Transverse colon (tissue), 4 donors: ENCODE measurements around the gene NFYA. TPM values are rescaled to one million over a fixed set of nuclear protein-coding genes. Genes with fewer than 3 reads are reported as not detected.

Source experiments
- DNase-seq: peaks from one replicate; pipeline ENCODE4 v3.0.0-alpha.2; 2019
- H3K27ac ChIP-seq, 4 donors: fragments of 200-600 bp; sonication (generic); 2 replicates each; pipeline ENCODE4 v1.5.1; 2016 to 2018; ENCODE audit warnings: inconsistent platforms in 4 of 4
- H3K27me3 ChIP-seq: fragments of 200-600 bp; sonication (generic); 2 replicates; pipeline ENCODE4 v1.5.1; 2017; ENCODE audit warnings: inconsistent platforms
- H3K36me3 ChIP-seq, 4 donors: fragments of 200-600 bp; sonication (generic); 2 replicates each; pipeline ENCODE4 v1.5.1; 2017 to 2019; ENCODE audit warnings: inconsistent platforms in 4 of 4
- H3K4me1 ChIP-seq, 4 donors: fragments of 200-600 bp; sonication (generic); 2 replicates each; pipeline ENCODE4 v1.5.1; 2017 to 2020; ENCODE audit warnings: inconsistent platforms in 4 of 4
- H3K4me3 ChIP-seq, 4 donors: fragments of 200-600 bp; sonication (generic); 1 replicate in 1 of 4; 2 replicates in 3 of 4; pipeline versions ENCODE4 v1.5.1 to v1.6.1; 2017 to 2019; ENCODE audit warnings: inconsistent platforms in 4 of 4
- H3K9me3 ChIP-seq, 2 donors: fragments of 200-600 bp; sonication (generic); 2 replicates each; pipeline ENCODE4 v1.5.1; 2017 to 2019; ENCODE audit warnings: inconsistent platforms in 2 of 2
- CTCF ChIP-seq, 5 experiments: fragments of 200-600 bp in 3 of 5; fragments of 450-650 bp in 2 of 5; sonication (generic) in 3 of 5; IDR thresholded peaks; 1 replicate in 2 of 5; 2 replicates in 3 of 5; pipeline ENCODE4 v1.5.1; 2016 to 2017; ENCODE audit warnings: antibody characterized with exemption in 5 of 5, inconsistent platforms in 3 of 5, mild to moderate bottlenecking in 2 of 5, moderate library complexity in 1 of 5
- EP300 ChIP-seq: sonication (generic); formaldehyde crosslinking; IDR thresholded peaks from one replicate; pipeline ENCODE4 v1.6.1; 2017; ENCODE audit warnings: antibody characterized with exemption, low read depth
- POLR2A ChIP-seq: fragments of 450-650 bp; IDR thresholded peaks from one replicate; pipeline ENCODE4 v1.6.1; 2016; ENCODE audit warnings: antibody characterized with exemption, mild to moderate bottlenecking, moderate library complexity
- POLR2AphosphoS5 ChIP-seq, 3 donors: sonication (generic); formaldehyde crosslinking; IDR thresholded peaks; one replicate each; pipeline ENCODE4 v1.6.1; 2016; ENCODE audit warnings: antibody characterized with exemption in 3 of 3
- WGBS, 2 donors: methylation state at CpG; one replicate each; pipeline ENCODE4 v1.1.5; 2018; ENCODE audit warnings: low coverage in 1 of 2; 5-methylcytosine and 5-hydroxymethylcytosine counted together
- in situ Hi-C, 4 donors: fragments of 200-750 bp; cut with MboI; loops; one replicate each; pipeline versions ENCODE4 v1.15.0 to v1.15.1; 2017; ENCODE audit warnings: low sequenced_read_pairs in 3 of 4, low pct_ligation_motif_present in 1 of 4, low pct_unique_long_range_greater_than_20kb in 1 of 4
- intact Hi-C: fragments of 100-400 bp; cut with DNase I; formaldehyde crosslinking; loops from one replicate; pipeline ENCODE4 v1.15.1; 2023; ENCODE audit warnings: low total_unique reads
- total RNA-seq, 4 donors: library from RNA; depleted of rRNA; stranded (reverse); fragments of >200 nt; gene quantifications; one replicate each; pipeline ENCODE4 v1.1.0, GENCODE V29; 2016

Gene NFYA
- total RNA-seq, 4 donors from 2014 or later: 11.1 to 64.3 (median 20.9) TPM

GRCh38 chr6:41039060-41039998 is 33.4 kb upstream of the NFYA start, which contains the start of gene UNC5CL:
UNC5CL (minus strand) TSS chr6:41039221; CDS start chr6:41035074, 4,147 bp downstream.
- peak within 1 kb of the TSS; percentile 7 to 46 (median 24) for H3K27ac ChIP-seq

GRCh38 chr6:41040101-41040939 is 32.5 kb upstream of the NFYA start:
- Histone ChIP-seq H3K36me3 (no peaks in the 10 kb centered on the region), H3K4me1 (peaks cover 0 to 20% (median 6%) of the 10 kb centered on the region in 4 donors), H3K4me3 (no peak overlapping the region), H3K9me3 (no peaks in the 10 kb centered on the region), H3K27me3 (no peaks in the 10 kb centered on the region), H3K27ac (peak overlapping the region; percentile 7 to 46 (median 24))
- DNase-seq: peak; percentile 66
- in situ Hi-C loops: loop anchor here in 2 of 4 donors (25.0 kb wide), 2 partner anchors 1053 to 1678 kb away; no protein-coding TSS in a partner anchor
- TF ChIP-seq POLR2A (no peak), EP300 (no peak), POLR2AphosphoS5 (IDR thresholded peaks at IDR 0.05) (no peak)
- 33 to 48% methylated on average over 1 to 6 of the region's 6 CpGs for WGBS, 2 donors
- intact Hi-C loops: no loop called here

More at GRCh38 chr6:41039060-41039998, 33.4 kb upstream of the NFYA start, which contains the start of gene UNC5CL:
- Histone ChIP-seq H3K27me3 (no peaks in the 10 kb centered on the region), H3K4me1 (peaks cover 0 to 20% (median 6%) of the 10 kb centered on the region in 4 donors), H3K4me3 (no peak within 1 kb of the TSS), H3K36me3 (no peaks in the 10 kb centered on the region), H3K9me3 (no peaks in the 10 kb centered on the region)
- in situ Hi-C loops (loop anchor here in 2 of 4 donors (25.0 kb wide), 2 partner anchors 1052 to 1677 kb away; no protein-coding TSS in a partner anchor), intact Hi-C loops (loop anchor here (10.0 kb wide), 1 partner anchor 145 kb away; no protein-coding TSS in a partner anchor)
- WGBS, 2 donors: 64% methylated on average over 10 of the region's 10 CpGs; no CpG with 5 or more reads in 1 of the 2 donors
- DNase-seq: peak; percentile 73
- no peak for TF ChIP-seq POLR2AphosphoS5 (IDR thresholded peaks at IDR 0.05)
- peak; percentile 56 to 78 (median 73) for TF ChIP-seq CTCF (IDR thresholded peaks at IDR 0.05)

- Histone ChIP-seq H3K4me3 (no peak overlapping the region), H3K4me1 (peaks cover 0 to 20% (median 6%) of the 10 kb centered on the region in 4 donors), H3K27me3 (no peaks in the 10 kb centered on the region), H3K27ac (peak overlapping the region in 3 of 4 donors; percentile 11 to 46 (median 37)), H3K9me3 (no peaks in the 10 kb centered on the region), H3K36me3 (no peaks in the 10 kb centered on the region)
- no peak for TF ChIP-seq POLR2AphosphoS5 (IDR thresholded peaks at IDR 0.05)
- TF ChIP-seq POLR2A: no peak
- TF ChIP-seq CTCF (IDR thresholded peaks at IDR 0.05): no peak
- TF ChIP-seq EP300: no peak
- in situ Hi-C loops (loop anchor here in 2 of 4 donors (25.0 kb wide), 2 partner anchors 1054 to 1679 kb away; no protein-coding TSS in a partner anchor), intact Hi-C loops (no loop called here)
- WGBS, 2 donors: 41% methylated on average over 1 of the region's 1 CpG; no CpG with 5 or more reads in 1 of the 2 donors
- DNase-seq: peak; percentile 23
Measured at GRCh38 chr6:41040940-41041536, 31.7 kb upstream of the NFYA start.
